ENCODE results near the gene SLC4A1. TPM values are rescaled to one million over a fixed set of nuclear protein-coding genes. Genes with fewer than 3 reads are reported as not detected.
A peak's percentile ranks its signal among the peaks of the same experiment; 100 is the strongest.

The SLC4A1 gene
- not detected in 2 replicates for total RNA-seq
- not detected for polyA plus RNA-seq (2012)

DNA sequence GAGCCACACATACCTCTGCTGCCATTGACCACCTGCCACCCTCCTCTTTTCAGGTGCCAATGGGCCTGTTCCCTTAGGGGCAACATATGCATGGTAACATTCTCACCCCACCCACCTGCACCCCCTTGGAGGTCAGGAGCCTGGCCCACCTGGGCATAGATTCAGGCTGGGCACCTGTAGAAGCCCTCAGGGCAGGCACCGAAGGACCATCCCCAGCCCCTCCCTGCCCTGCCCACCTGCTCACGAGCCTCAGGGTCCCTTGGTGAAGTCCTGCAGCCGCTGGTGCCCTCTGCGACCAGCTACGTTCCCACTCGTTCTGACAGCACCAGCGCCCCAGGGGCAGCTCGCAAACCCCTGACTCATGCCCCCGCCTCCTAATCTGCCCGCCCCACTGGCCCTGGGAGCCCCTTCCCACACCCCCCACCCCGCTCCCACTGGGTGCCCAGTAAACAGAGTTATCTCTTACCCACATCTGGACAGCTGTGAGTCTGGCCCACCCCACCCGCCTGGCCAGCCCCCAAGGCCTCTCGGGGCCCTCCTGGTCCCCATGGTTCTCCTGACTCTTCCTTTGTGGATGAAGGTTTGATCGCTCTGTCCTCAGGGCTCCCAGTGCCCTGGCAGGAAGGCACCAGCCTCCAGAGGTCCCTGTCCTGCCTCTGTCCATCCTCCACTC, at the start of gene SLC4A1:
Gene SLC4A1 (minus strand): TSS at position 318 of the 673 bp plus-strand sequence. CDS start 5,269 bp downstream, outside the sequence.
- no peak for DNase-seq (ENCODE audit: low read depth)

DNA sequence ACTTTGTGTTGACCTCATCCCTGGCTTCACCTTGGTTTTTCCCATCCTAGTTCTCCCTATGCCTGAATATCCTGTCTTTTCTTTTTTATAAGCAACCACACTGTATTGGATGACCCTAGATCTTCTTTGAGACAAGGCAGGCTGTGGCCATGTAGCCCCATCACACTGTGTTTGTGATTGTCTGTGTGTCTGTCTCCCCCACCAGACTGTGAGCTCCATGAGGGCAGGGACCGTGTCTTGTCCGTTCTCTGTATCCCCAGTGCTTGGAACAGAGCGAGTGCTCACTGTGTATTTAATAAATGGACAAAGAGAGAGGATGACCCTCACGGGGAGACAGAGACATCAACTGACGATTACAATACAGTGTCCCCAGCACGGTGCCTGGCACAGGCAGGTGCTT, 49.6 kb upstream of the SLC4A1 start:
- DNase-seq (ENCODE audit: low read depth), result no peak

DNA sequence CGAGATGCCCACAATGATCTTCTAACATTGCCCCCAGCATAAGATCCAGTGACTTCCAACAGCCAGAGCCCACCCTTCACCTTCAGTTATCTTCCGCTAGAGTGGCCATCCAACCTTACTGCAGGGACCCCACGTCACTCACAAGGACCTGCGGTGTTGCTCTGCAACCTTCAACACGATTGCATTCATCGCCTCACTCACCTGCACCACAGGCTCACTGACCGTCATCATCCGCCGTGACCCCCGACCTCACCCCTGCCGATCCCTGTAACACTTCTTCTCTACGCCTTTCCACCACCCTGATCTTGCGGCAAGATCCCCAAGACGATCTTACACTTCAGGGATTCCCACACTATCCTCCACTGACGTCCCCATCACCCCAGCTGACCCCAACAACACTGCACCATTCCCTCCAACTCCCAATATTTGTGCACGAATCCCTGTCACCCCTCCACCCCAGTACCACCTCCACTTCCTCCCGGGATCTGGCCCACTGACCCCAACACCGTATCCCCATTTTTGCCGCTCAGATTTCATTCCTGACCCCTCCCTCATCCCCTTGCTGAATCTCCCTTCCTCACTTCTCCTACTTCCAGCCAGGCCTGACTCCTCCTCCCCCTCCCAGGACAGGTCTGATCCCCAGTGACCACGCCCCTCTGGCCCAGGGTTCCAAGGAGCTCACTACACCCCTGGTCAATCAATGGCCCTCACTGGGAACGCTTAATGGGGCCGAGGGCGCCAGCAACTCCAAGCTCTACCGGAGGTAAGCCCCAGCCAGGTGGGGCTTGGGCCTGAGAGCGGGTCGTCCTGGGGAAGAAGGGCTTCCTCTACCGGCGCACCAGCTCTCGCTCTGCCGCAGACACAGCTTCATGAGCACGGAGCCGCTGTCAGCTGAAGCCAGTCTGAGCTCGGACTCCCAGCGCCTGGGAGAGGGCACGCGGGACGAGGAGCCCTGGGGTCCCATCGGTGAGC, 48.1 kb upstream of the SLC4A1 start:
- DNase-seq (ENCODE audit: low read depth), result no peak

DNA sequence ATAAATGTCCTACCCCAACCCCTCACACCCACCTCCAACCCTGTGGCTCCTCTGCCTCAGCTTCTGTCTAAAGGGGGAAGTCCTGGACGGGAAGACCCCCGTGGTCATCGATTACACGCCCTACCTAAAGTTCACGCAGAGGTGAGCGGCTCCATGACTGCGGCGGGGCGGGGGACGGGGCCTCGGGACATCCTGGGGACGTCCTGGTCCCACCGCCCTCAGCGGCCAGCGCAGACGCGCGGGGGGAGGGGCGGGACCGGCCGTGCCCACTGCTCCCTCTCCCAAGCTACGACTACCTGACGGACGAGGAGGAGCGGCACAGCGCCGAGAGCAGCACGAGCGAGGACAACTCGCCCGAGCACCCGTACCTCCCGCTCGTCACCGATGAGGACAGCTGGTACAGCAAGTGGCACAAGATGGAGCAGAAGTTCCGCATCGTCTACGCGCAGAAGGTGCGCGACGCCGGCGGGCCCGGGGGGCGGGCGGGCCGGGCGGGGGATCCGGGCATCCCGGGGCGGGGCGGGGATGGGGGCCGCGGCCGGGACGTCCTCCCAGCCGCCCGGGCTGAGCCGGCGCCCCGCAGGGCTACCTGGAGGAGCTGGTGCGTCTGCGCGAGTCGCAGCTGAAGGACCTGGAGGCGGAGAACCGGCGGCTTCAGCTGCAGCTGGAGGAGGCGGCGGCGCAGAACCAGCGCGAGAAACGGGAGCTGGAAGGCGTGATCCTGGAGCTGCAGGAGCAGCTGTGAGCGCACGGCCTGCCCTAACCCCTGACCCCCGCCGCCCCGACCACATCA, 47.1 kb upstream of the SLC4A1 start:
- DNase-seq (ENCODE audit: low read depth), result peak; percentile 18

DNA sequence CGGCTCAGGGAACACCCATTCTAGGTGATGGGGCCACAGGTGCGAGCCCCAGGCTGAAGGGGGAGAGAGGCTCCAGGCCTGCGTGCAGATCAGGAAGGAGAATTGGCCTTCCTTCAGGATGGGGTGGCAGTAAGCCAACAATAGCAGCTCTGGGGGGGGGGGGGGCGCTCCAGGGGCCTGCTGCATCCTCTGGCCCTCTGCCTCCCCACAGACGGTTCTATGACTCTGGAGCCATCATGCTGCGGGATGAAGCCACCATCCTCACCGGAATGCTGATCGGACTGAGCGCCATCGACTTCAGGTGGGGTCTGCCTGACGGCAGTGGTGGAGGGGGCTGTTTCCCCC, 46.6 kb upstream of the SLC4A1 start:
- DNase-seq (ENCODE audit: low read depth), result no peak

DNA sequence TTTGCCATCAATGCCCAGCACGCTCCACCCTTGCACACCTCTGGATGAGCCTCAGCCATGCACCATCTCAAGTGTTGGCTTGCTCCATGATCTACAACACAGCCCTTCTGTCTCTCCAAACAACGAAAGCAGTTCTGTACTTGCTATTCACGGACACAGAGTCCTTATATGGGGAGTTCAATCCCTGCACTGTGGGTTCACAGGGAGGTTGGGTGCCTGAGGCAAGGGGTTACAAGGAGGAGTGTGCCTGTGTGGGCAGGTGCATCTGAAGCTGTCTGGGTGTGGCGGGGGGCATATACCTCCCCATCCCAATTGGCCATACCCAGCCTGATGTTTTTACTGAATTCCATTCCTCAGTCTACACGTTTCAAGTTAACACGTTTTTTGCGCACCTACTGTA, 46.1 kb upstream of the SLC4A1 start:
- DNase-seq (ENCODE audit: low read depth), result no peak

DNA sequence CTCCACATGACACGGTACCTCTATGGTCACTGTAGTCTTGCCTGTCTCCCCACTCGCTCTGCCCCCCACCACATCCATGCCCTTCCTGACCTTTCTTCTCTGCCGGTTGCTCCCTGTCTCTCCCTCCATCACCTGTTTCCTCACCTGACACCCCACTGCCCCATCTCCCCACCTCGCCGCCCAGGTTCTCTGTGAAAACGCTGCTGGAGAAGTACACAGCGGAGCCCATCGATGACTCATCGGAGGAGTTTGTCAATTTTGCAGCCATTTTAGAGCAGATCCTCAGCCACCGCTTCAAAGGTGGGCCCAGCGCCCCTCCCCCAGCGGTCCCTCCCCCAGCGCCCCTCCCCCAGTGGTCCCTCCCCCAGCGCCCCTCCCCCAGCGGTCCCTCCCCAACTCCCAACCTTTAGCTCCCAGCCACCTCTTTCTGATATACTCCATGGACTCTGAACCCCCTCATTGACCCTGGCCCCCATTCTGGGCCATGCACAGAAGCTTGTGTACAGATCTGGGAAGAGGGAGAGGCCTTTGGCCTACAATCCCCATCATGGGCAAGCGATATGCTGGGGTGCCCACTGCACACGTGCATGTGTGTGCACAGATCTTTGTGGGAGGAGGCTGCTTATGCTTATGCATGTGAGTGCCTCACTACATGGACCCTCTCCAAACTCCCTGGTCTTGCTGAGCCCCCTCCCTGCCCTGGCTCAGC, 44.6 kb upstream of the SLC4A1 start:
- no peak for DNase-seq (ENCODE audit: low read depth)

DNA sequence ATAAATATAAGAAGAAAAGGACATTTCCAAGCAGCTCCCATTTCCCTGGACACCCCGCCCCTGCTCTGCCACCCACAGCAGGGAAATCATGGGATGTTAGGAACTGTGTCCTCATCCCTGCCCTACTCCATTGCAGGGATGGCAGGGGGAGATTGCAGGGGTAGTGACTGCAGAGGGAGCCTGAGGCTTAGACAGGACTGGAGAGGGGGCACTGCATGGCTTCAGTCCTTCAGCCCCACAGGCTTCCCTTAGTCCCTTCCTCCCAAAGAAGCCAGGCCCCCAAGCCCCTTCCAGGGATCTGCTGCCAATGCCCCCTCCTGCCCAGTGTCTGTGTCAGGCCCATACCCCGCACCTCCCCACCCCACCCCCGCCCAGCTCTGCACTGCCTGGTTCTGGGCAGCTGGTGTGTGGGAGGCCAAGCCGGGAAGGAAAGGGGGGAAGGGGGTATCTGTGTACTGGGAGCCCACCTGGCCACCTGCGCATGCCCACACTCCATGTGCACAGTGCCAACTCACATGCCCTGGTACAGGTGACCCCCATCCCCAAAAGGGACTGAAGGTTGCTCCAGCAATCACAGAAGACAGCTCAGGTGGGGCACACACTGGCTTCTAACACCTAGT, 43.7 kb upstream of the SLC4A1 start:
- DNase-seq (ENCODE audit: low read depth), result no peak

DNA sequence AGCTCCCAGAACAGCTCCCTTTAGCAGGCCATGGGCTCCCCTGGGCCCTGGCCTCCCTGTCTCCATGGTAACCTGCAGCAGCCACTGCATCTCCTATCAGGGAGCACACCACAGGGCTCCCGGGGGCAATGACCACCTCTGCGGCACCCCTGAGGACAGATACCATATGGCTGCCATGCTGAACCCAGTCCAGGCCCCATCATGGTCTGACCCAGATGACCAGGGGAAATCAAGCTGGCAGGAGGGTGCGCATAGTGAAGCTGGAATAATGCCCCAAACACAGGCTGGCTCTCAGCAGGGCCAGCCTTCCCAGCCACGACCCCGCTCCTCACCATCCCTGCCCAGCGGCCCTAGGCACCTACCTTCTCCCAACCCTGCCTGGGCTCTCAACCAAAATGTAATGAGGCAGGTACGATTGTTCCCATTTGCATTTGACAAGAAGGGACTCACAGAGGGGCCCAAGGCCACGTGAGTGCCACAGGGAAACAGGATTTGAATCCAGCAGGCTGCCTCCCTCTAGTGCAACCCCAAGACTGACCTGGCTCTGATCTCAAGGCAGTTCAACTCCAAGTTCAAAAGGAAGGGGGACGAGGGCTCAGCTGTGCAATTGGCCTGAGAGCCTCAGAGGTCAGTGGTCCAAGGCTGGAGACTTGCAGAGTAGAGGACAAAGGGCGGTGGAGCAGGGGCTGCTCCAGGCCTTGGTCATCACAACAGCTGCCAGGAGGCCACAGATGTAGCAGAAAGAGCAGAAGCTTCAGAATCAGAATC, 42.9 kb upstream of the SLC4A1 start:
- no peak for DNase-seq (ENCODE audit: low read depth)

DNA sequence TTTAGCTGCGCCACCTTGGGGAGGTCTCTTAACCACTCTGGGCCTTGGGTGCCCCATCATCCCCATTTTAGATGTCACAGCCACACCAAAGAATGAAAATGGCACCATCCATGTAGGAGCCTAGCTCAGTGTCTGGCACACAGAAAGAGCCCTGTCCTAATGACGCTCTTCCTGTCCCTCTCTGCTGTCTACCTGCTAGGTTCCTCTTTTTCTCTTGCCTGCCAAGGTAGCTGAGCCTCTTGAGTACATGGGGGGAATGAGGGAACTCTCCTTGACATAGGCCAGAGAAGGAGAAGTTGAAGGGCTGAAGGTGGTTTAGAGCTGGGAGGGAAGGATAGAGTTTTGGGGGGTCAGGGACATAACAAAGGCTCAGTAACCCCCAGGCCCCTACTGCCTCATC, 42.3 kb upstream of the SLC4A1 start:
- no peak for DNase-seq (ENCODE audit: low read depth)

DNA sequence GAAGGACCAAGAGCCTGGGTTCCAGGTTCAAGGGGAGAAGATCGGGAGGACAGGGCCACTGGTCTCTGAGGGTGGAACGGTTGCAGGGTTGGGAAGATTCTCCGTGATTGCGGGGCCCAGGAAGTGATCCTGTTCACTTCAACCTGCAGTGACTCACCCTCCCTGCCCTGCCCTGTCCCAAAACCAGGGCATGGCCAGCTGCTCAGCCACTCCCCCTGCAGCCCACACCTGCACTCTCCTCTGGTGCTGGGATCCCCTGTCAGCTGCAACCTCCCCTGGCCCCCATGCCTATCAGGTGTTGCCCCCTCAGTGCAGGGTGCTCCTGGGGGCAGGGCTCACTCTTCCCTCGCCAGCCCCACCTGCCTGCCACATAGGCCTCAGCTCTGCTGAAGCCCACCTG, 41.5 kb upstream of the SLC4A1 start:
- DNase-seq (ENCODE audit: low read depth), result no peak

DNA sequence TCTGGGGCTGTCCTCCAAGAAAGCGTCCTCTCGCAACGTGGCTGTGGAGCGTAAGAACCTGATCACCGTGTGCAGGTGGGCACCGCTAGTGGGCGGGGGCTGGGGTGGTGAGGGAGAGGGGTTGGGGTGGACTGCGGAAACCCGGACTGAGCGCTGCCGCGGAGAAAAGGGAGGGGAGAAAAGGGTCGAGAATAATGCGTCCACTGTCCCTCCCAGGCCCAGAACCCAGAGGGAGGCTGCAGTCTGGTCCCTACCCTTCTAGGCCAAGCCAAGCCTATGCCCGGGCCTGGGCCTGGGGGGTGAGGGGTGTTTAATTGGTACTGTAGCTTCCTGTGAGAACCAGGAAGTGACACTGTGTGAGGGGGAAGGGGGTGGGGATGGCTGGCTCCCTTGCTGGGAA, 40.9 kb upstream of the SLC4A1 start:
- no peak for DNase-seq (ENCODE audit: low read depth)

DNA sequence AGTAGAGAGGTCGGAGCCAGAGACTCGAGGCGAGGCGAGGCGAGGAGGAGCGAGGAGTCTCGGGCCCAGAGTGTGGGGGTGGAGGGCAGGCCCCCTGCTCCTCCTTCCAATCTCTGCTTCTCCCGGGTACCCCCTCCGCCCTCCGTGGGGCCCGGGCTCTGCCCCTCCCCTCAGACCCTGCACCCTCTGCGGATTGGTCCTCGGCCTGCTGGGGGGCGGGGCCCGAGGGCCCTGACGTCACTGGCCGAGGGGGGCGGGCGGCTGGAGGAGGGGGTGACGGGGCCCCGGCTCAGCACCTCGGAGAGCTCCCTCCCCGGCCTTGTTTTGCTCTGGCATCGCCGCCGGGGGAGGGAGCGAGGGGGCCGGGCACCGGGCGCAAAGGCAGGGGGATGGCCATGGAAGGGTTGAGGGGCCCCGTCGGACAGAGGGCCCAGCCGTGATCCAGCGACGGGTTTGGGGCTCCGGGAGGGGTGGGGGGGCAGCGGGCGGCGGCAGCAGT, 40.4 kb upstream of the SLC4A1 start, which contains the start of gene RUNDC3A:
Gene RUNDC3A (plus strand): TSS at position 282 of the 499 bp plus-strand sequence. CDS start 232 bp downstream, outside the sequence.
- peak; percentile 91 for DNase-seq (ENCODE audit: low read depth)

DNA sequence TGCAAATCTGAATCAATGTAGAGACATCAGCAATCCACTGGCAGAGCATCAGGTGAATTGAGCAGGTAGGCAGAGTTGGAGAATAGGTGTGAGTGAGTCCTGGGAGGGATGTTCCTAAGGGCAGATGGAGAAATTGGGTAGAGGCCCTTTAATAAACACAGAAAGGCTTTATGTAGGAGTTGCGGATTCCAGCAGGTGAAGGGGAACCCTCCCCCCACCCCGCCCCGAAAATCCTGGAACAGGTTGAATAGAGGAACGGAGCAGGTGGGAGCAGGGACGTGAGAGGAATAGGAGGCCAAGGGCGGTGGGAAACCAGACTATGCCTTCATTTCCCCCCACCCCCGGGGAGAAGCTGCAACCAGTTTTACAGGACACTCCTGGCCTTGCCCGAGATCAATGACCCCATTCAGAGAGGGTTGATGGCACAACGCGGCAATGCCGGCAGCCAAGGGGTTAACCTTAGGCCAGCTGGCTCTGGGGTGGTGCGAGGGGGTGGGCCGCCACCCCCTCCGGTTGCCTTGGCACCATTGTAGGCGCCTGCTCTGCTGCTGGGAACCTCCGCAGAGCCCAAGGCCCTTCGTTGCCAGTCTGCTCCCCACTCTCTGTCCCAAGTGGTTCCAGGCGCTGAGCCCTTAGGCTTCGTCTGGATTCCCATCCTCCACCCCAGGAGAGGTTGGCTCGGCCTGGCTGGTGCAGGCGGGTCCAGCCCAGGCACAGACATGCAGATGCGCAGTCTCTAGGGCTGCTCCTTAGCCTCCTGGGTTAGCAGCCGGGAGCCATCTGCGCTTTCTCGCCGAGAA, 39.7 kb upstream of the SLC4A1 start:
- peak; percentile 55 for DNase-seq (ENCODE audit: low read depth)

DNA sequence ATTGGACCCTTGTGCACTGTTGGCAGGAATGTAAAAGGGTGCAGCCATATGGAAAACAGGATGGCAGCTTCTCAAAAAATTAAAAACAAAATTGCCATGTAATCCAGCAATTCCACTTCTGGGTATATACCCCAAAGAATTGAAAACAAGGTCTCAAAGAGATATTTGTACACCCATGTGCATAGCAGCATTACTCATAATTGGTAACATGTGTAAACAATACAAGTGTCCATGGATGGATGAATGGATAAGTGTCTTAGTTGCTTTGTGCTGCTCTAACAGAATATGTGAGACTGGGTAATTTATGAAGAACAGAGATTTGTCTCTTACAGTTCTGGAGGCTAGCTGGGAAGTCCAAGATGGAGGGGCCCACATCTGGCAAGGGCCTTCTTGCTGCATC, 36.7 kb upstream of the SLC4A1 start:
- no peak for DNase-seq (ENCODE audit: low read depth)

DNA sequence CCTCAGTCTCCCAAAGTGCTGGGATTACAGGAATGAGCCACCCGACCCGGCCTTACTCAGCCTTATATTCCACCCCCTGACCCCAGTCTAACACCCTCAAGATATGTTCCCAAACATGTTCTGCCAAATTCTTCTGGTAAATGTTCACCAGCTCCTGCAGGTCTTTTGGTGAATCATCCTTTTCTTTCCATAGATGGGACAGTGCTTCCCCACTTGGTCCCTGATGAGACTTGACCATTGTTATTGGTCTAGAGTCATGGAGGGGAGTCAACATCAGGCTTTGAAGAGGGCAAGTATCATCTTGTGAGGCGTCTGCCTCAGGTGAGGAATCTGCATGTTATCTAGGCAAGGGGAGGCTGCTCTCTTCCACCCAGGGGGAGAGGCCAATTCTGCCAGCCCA, 30.0 kb upstream of the SLC4A1 start:
- DNase-seq (ENCODE audit: low read depth), result no peak

DNA sequence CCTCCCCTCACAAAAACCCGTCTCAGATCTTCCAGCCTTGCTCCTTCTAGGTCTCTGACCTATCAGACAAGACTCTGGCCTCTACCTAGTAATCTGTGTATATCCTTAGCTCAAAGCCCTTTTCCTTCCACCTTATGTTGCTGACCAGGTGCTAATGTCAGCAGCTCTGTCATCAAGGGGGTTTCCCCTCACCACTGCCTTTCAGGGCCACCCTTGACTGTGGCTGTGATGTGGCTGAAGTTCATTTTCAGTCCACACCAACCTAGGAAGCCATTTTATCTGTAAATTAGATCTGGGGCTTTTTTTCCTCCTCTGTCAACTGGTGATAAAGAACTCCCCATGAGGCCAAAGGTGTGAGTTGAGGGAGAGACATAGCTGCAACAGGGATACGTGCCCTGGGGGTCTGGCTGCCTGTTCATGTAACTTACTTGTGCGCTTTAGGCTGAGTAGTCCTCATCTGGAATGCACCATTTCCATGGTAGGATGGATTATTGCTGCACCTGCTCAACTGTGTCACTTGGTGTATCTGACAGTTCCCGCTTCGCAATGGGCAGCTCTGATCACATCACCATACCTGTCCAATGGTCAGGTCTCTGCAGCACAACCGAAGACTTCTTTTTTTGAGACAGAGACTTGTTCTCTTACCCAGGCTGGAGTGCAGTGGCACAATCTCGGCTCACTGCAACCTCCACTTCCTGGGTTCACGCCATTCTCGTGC, 25.7 kb upstream of the SLC4A1 start:
- DNase-seq (ENCODE audit: low read depth), result no peak

DNA sequence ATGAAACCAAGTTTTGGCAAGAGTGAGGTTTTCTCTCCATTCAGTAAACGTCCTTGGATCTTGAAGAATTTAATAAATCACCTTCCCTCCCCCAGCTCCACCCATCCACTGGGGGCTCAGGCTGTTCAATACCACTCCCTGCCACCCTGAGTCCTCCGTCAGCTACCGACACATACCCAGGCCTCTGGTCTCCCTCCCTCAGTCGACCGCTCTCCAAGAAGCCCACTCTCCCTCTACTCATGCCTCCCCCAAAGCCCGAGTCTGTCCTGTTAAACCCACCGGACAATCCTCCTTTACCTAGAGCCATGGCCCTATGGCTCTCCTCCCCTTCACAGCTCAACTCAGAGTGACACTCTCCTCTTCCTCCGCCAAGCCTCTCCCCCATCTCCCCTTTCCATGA, 19.7 kb upstream of the SLC4A1 start:
- no peak for DNase-seq (ENCODE audit: low read depth)
